Right lobe of liver (tissue), 6 donors: ENCODE results near the gene TNFRSF9. TPM values are rescaled to one million over a fixed set of nuclear protein-coding genes. Genes with fewer than 3 reads are reported as not detected.

Source experiments
- ATAC-seq, 4 donors: fragments of 200-7000 bp; cut with Tn5 transposase; one replicate each; pipeline ENCODE4 v1.9.1; 2020; ENCODE audit warnings: mild to moderate bottlenecking in 4 of 4, moderate library complexity in 4 of 4
- DNase-seq, 3 donors: peaks; one replicate each; pipeline ENCODE4 v3.0.0-alpha.2; 2020
- H3K27ac ChIP-seq, 3 donors: fragments of 200-600 bp; one replicate each; pipeline ENCODE4 v1.8.0; 2022
- H3K27me3 ChIP-seq, 2 donors: fragments of 200-600 bp; one replicate each; pipeline ENCODE4 v1.8.0; 2022
- H3K36me3 ChIP-seq, 4 donors: fragments of 200-600 bp; sonication (generic) in 1 of 4; one replicate each; pipeline versions ENCODE4 v1.5.1 to v1.8.0; 2017 to 2022; ENCODE audit warnings: control low read depth in 1 of 4
- H3K4me1 ChIP-seq, 4 donors: fragments of 200-600 bp; sonication (generic) in 1 of 4; one replicate each; pipeline versions ENCODE4 v1.5.1 to v1.8.0; 2017 to 2022; ENCODE audit warnings: control low read depth in 1 of 4
- H3K4me3 ChIP-seq, 3 donors: fragments of 200-600 bp; one replicate each; pipeline ENCODE4 v1.8.0; 2022
- H3K9me3 ChIP-seq, 4 donors: fragments of 200-600 bp; sonication (generic) in 1 of 4; one replicate each; pipeline versions ENCODE4 v1.5.1 to v1.8.0; 2017 to 2022; ENCODE audit warnings: control low read depth in 1 of 4
- POLR2A ChIP-seq: fragments of 450-650 bp; IDR thresholded peaks from one replicate; pipeline ENCODE4 v1.6.1; 2017; ENCODE audit warnings: antibody characterized with exemption, mild to moderate bottlenecking
- WGBS: methylation state at CpG from one replicate; pipeline ENCODE4 v1.1.6; 2018; ENCODE audit warnings: low coverage, low lambda C conversion rate; ENCODE audit not compliant: insufficient coverage; ENCODE audit errors: missing lambda C conversion rate; 5-methylcytosine and 5-hydroxymethylcytosine counted together
- intact Hi-C, 2 donors: fragments of 100-400 bp; cut with DNase I; formaldehyde crosslinking; loops; one replicate each; pipeline versions ENCODE4 v1.11.2 to v1.14.1; 2022
- total RNA-seq, 6 experiments: library from RNA; depleted of rRNA in 2 of 6; stranded (reverse); fragments of >200 nt in 2 of 6; fragmentation: NEBNext Ultra II Directional in 3 of 6; extraction: Animal tissue kit (Norgen Biotek cat#: 25700) in 3 of 6; gene quantifications; one replicate each; pipeline versions ENCODE4 v1.1.0 to v1.2.4, GENCODE V29; 2016 to 2023
- TF ChIP-seq, protein P1 (sequence below), 4 donors: fragments of 200-600 bp in 3 of 4; fragments of 450-650 bp in 1 of 4; IDR thresholded peaks; one replicate each; pipeline versions ENCODE4 v1.5.1 to v1.8.0; 2016 to 2022; ENCODE audit warnings: antibody characterized with exemption in 4 of 4, mild to moderate bottlenecking in 2 of 4
- donor health status: DM: no; HTN: yes; CAD: no.
- donor health status: DM: no; HTN: no; CAD: no.
- donor health status: DM: no; HTN: no; CAD: no.
- donor health status: DM: no; HTN: yes; CAD: no.
- donor health status: DM: no; HTN: yes; CAD: no.

Gene TNFRSF9
- total RNA-seq, 6 experiments from 2014 or later = 0.06 to 0.22 (median 0.10) TPM; not detected in 2

DNA sequence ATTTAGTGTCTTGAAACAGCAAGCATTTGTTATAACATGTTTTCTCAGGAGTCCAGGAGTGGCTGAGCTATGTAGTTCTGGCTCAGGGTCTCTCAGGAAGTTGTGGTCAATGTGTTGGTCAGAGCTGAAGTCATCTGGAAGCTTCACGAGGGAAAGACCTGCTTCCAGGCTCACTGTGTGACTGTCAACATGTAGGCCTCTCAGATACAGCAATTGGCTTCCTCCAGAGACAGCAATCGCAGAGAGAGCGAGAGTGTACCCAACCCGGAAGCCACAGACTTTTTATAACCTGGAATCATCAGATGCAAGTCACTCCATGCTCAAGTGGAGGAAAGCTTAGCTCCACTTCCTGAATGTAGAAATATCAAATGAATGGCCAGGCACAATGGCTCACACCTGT is 40.9 kb downstream of the TNFRSF9 start:
- no CpG with 5 or more reads among the region's 4 CpGs for WGBS
- Histone ChIP-seq H3K27ac (no peak overlapping the region), H3K27me3 (no peaks in the 10 kb centered on the region), H3K4me3 (no peak overlapping the region), H3K9me3 (no peaks in the 10 kb centered on the region), H3K36me3 (no peaks in the 10 kb centered on the region), H3K4me1 (no peaks in the 10 kb centered on the region)
- ATAC-seq = no peak
- intact Hi-C loops = loop anchor here (10.0 kb wide), 2 partner anchors 225 to 235 kb away; no protein-coding TSS in a partner anchor
- DNase-seq = no peak
- TF ChIP-seq, protein P1, sequence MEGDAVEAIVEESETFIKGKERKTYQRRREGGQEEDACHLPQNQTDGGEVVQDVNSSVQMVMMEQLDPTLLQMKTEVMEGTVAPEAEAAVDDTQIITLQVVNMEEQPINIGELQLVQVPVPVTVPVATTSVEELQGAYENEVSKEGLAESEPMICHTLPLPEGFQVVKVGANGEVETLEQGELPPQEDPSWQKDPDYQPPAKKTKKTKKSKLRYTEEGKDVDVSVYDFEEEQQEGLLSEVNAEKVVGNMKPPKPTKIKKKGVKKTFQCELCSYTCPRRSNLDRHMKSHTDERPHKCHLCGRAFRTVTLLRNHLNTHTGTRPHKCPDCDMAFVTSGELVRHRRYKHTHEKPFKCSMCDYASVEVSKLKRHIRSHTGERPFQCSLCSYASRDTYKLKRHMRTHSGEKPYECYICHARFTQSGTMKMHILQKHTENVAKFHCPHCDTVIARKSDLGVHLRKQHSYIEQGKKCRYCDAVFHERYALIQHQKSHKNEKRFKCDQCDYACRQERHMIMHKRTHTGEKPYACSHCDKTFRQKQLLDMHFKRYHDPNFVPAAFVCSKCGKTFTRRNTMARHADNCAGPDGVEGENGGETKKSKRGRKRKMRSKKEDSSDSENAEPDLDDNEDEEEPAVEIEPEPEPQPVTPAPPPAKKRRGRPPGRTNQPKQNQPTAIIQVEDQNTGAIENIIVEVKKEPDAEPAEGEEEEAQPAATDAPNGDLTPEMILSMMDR (IDR thresholded peaks at IDR 0.05) = no peak
- TF ChIP-seq POLR2A = no peak

DNA sequence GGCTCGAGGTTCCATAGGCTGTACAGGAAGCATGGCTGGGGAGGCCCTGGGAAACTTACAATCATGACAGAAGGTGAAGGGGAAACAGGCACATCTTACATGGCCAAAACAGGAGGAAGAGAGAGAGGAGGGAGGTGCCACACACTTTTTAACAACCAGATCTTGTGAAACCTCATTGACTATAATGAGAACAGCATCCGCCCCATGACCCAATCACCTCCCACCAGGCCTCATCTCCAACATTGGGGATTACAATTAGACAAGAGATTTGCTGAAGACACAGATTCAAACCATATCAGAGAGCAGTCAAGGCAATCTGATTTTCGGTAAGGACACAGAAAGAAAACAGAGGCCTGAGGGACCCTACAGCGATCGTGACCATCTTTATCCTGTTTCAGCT is 41.7 kb downstream of the TNFRSF9 start:
- Histone ChIP-seq H3K36me3 (no peaks in the 10 kb centered on the region), H3K9me3 (no peaks in the 10 kb centered on the region), H3K4me1 (no peaks in the 10 kb centered on the region), H3K4me3 (no peak overlapping the region), H3K27me3 (no peaks in the 10 kb centered on the region), H3K27ac (no peak overlapping the region)
- WGBS = 83% methylated on average over 5 of the region's 5 CpGs
- intact Hi-C loops = loop anchor here (10.0 kb wide), 2 partner anchors 224 to 234 kb away; no protein-coding TSS in a partner anchor
- DNase-seq = no peak
- ATAC-seq = no peak
- TF ChIP-seq POLR2A = no peak
- TF ChIP-seq, protein P1 (IDR thresholded peaks at IDR 0.05) = no peak

DNA sequence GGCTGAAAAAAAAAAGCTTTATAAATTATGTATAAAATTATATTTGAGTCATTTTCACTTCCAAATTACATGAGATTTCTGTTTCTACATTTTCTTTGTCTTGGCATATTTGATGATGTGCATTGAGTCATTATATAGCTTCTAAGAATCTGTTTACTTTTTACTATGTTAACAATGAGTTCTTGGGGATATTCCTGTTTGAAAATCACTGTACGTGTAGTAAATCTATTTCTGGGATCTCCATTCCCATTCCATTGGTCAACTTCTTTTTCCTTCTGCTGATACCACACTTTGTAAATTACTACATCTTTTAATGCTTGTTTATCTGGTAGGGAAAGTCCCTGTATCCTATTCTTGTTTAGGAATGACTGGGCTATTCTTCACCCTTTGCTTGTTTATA is 43.6 kb downstream of the TNFRSF9 start:
- no peaks in the 10 kb centered on the region for H3K9me3 ChIP-seq
- ATAC-seq = no peak
- WGBS = 44% methylated on average over 1 of the region's 1 CpG
- no peak overlapping the region for H3K4me3 ChIP-seq
- no peak overlapping the region for H3K27ac ChIP-seq
- TF ChIP-seq POLR2A = no peak
- TF ChIP-seq, protein P1 (IDR thresholded peaks at IDR 0.05) = no peak
- intact Hi-C loops = loop anchor here (10.0 kb wide), 2 partner anchors 222 to 232 kb away; no protein-coding TSS in a partner anchor
- H3K36me3 ChIP-seq = no peaks in the 10 kb centered on the region
- H3K27me3 ChIP-seq = no peaks in the 10 kb centered on the region
- DNase-seq = no peak
- H3K4me1 ChIP-seq = no peaks in the 10 kb centered on the region

DNA sequence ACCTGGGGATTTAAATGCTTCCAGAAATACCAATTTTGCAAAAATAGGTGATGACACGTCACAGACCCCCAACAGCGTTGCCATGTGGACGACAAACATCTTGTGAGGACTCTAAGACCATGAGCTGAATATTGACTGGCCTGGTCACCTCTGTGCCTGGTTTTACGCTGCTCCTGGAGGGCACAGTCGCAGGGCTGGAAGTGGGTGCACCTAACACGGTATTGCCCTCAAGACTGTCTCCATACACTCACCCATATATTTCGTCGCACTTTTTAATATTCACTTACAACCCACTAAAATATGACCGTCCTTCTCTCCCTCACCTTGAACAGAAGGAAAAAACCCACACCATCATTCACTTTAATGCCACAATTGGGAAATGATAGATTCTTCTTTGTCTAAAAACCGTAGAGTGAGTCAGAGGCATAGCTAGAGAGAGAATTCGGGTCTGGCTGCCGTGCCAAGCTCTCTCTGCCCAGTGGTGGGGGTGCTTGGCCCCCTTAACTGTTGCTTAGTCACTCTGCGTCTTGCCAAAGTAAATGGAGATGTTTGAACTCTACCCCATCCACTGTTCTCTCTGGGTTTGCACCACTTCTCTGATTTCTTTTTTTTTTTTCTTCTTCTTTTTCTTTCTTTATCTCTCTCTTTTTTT is 47.0 kb downstream of the TNFRSF9 start:
- Histone ChIP-seq H3K9me3 (no peaks in the 10 kb centered on the region), H3K4me3 (no peak overlapping the region), H3K27me3 (no peaks in the 10 kb centered on the region), H3K27ac (no peak overlapping the region), H3K4me1 (no peaks in the 10 kb centered on the region), H3K36me3 (no peaks in the 10 kb centered on the region)
- intact Hi-C loops = loop anchor here (10.0 kb wide), 2 partner anchors 219 to 229 kb away; no protein-coding TSS in a partner anchor
- DNase-seq = no peak
- TF ChIP-seq POLR2A = no peak
- TF ChIP-seq, protein P1 (IDR thresholded peaks at IDR 0.05) = no peak
- no peak for ATAC-seq
- WGBS = 76% methylated on average over 10 of the region's 13 CpGs
